Stimulated activated CD8-positive, alpha-beta memory T cell treated with anti-CD3 and anti-CD28 coated beads, Interleukin-7, amount 100 ng/mL, for 48 hours (primary cell): ENCODE data around the gene ADA.
A peak's percentile ranks its signal among the peaks of the same experiment; 100 is the strongest.
"Not testable (repeated sequence)": the region's sequence is repeated elsewhere in the genome, so short reads cannot be mapped to it uniquely, and the experiment has no call there.

Experiments
- DNase-seq, 2 donors: peaks; one replicate each; pipeline ENCODE4 v3.0.0-alpha.2; 2020; ENCODE audit warnings: low read depth in 1 of 2; ENCODE audit errors: extremely low read depth in 1 of 2

Gene ADA

DNA sequence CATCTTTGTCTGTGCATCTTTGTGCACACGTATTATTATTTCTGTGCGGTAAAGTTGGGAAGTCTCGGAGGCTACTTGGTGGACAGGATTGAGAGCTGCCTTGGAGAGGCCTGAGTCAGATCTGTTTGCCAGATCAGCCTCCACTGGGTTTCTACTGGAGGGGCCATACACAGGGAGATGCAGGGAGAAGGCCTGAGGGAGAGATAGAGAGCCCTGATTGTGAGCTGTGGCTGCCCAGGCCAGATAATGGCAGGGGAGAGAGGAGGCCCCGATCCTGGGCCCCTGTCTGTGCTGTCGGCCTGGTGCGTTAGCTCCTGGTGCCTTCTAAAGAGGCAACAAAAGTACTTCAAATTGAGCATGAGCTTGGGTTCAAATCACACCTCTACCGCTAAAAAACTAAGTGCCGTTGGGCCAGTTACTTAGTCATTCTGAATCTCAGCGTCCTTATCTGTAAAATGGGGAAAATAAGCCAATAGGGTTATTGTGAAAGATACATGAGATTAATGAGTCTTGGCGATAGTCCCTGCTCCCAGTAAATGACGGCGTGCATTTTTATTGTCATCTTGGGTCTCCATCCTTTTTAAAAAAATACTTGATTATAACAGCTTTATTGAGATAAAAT is 27.6 kb upstream of the ADA start:
- DNase-seq, result no peak

DNA sequence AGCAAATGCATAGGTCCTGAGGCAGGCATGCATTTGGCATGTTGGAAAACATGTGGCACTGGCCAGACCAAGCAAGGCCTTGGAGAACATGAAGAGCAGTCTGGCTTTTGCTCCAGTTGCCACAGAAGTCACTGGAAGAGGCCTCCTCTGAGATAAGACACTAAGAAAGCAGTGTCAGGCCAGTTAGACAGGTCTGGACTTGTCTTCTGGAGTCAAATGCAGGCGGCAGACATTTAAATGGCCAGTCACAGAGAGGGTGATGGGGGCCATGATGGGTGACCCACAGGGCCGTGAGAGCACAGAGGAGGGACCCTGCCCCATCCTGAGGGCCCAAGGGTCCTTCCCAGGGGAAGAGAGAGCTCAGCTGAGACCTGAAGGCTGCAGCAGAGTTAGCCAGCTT is 26.7 kb upstream of the ADA start:
- no peak for DNase-seq

DNA sequence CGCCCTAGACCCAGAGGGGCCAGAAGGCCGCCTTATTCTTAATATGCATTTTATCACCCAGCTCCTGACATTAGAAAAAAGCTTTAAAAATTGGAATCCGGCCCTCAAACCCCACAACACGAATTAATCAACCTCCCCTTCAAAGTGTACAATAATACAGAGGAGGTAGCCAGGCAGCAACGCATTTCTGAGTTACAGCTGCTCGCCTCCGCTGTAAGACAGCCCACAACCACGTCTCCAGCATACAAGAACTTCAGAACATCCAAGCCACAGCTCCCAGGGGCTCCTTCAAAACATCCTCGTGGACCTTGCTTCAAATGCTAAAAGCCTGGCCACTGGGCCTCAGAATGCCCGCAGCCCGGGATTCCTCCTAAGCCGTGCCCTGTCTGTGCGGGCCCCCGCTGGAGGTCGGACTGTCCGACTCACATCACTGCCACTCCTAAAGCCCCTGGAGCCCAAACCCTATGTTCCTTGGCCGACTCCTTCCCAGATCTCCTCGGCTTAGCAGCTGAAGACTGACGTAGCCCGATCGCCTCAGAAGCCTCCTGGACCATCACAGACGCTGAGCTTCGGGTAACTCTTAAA is 20.9 kb upstream of the ADA start:
- DNase-seq, result not testable (repeated sequence)

DNA sequence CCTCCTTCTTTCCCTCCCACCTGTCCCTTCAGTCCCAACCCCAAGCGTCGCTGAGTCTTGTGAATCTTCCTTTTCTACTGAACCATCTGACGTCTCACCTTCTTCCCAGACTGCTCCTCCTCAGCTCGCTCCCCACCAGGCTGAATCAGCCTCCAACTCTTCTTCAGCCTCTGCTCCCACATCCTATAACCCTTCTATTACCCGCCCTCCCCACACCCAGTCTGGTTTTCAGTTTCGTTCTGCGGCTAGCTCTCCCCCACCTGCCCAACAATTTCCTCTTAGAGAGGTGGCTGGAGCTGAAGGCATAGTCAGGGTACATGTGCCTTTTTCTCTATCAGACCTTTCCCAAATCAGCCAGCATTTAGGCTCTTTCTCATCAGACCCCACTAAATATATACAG is 20.0 kb upstream of the ADA start:
- DNase-seq, result peak; percentile 40 to 50

DNA sequence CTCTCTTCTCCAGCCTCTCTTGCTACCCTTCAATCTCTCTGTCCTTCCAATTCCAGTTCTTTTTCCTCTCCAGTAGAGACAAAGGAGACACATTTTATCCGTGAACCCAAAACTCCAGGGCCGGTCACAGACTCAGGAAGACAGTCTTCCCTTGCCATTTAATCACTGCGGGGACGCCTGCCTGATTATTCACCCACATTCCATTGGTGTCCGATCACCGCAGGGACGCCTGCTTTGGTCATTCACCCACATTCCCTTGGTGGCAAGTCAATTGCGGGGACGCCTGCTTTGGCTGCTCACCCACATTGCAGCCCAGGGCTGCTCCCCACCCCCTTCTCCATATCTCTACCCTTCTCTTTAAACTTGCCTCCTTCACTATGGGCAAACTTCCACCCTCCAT is 19.4 kb upstream of the ADA start:
- DNase-seq, result not testable (repeated sequence)

DNA sequence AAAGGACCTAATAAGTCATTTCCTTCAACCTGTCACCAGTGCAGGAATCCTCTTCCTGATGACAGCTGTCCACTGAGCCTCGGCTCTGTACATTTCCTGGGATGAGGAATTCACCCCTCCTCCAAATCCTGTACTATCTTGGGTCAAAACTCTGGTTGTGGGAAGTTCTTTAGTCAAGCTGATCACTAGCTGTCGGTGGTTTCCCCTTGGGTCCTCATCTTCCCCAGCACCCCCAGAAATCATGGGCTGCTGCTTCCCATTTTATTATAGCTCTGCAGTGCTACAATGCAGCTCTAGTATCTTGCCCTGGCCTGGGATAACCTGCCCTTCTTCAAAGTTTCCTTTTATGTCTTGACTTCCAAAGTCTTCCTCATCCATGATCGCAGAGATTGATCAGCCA is 14.6 kb upstream of the ADA start:
- DNase-seq, result no peak

DNA sequence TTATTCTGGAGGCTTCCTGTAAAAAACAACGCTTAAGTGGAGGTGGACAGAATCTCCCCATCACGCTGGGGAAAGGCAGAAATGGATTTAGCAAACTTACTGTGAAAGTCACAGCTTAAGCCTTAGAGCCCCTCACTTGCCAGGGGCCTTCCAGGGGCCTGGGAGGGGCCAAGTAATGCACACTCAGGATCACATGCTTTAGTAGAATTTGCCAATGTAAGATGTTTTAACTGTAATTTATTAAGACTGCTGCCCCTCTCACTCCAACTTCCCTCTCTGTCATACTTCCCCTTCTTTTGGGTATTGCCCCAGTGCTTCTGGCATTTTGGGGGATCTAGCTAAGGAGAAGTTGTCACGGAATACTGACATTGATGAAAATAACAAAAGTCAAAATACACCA is 12.6 kb upstream of the ADA start:
- DNase-seq, result no peak

DNA sequence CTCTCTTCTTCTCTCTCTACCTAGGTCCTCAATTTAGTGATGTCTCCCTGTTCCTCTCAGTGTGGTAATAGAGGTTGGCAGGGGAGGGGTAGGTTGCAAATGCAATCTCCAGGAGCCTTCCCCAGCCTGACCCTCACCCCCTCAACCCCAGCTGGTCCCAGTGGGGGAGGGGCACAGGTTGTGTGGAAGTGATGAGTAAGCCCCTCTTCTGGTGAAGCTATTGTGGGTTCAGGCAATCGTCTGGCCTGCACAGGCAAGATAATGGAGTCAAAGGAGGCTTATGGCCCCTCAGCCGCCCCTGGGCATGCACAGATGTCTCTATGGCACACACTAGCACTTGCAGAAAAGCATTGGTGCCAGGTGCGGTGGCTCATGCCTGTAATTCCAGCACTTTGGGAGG is 10.8 kb upstream of the ADA start:
- DNase-seq, result no peak

DNA sequence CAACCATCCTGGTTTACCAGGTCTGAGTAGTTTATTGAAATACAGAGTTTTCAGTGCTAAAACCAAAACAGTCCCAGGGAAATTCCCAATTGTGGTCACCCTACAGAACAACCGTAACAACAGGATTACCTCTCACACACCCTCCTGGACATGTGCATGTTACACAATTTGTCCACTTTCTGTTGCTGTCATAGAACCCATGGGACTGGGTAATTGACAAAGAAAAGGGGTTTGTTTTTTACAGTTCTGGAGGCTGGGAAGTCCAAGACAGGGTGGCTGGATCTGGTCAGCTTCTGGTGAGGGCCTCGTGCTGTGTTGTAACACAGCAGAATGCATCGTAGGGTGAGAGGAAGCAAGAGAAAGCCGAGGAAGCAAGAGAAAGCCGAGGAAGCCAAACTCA is 9.1 kb upstream of the ADA start:
- DNase-seq, result no peak

DNA sequence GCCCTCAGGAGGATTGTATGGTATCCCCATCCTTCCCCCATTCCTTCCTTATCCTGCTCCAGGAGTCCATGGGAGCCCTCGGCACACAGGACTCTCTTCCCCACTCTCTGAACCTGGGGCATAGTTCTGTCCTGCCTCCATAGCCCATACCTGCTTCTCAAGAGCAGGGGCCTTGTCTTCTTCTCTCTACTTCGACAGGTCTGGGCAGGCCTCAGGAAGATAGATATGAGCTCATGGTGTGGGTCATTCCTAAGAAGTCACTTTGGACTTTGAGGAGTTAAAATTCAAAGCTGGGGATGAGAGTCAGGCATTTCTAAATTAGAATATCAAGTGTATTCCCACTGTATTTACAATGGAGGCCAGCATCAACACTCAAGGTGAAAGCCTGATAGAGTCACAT is 8.4 kb upstream of the ADA start:
- no peak for DNase-seq

DNA sequence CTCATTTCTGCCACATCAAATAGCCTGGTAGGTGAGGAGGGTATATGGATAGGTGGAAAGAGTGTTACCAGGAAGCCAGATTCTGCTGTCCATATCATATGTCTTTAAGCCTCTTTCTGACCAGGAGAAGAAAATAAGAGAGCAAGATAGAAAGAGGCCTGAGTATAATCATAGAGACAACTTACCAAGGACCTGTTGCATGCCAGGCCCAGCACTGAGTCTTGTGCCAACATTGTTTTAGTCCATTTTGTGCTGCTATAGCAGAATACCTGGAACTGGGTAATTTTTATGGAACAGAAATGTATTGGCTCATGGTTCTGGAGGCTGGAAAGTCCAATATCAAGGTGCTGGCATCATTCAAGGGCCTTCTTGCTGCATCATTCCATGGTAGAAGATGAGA is 7.3 kb upstream of the ADA start:
- DNase-seq, result no peak

DNA sequence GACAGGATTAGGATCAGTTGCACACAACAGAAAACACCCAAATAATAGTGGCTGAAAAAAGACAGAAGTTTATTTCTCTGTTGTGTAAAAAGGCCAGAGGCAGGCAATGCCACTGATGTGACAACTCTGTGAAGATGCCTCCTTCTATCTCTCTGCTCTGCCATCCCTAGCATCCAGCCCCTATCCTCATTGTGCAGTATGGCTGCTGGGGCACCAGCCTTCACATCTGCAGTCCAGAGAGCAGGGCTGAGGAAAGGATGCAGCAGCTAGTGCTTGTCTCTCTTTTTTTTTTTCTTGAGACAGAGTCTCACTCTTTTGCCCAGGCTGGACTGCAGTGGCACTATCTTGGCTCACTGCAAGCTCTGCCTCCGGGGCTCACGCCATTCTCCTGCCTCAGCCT is 6.4 kb upstream of the ADA start:
- DNase-seq, result no peak

DNA sequence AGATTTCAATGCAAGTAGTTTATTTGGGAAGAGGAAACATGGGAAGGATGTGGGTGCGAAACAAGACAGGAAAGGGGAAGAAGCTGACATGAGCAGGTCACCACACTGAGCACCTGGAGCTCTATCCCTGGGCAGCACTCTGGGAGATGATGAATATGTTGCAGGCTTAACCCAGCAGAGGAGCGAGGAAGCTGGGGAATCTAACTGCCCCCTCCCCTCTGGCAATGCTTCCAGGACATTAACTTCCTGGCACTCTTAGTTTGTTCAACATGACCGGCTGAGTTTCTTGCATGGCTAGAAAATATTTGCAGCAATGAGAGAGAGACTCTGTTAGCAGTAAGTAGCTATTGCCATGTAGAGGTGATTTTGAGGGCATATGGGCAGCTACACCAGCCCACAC is 4.9 kb upstream of the ADA start:
- DNase-seq, result no peak

DNA sequence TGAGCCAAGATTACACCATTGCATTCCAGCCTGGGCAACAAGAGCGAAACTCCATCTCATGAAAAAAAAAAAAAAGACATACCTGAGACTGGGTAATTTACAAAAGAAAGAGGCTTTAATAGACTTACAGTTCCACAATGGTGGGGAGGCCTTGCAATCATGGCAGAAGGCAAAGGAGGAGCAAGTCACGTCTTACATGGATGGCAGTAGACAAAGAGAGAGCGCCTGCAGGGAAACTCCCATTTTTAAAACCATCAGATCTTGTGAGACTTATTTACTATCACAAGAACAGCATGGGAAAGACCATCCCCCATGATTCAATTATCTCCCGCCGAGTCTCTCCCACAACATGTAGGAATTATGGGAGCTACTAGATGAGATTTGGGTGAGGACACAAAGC is 2.7 kb upstream of the ADA start:
- DNase-seq, result not testable (repeated sequence)

DNA sequence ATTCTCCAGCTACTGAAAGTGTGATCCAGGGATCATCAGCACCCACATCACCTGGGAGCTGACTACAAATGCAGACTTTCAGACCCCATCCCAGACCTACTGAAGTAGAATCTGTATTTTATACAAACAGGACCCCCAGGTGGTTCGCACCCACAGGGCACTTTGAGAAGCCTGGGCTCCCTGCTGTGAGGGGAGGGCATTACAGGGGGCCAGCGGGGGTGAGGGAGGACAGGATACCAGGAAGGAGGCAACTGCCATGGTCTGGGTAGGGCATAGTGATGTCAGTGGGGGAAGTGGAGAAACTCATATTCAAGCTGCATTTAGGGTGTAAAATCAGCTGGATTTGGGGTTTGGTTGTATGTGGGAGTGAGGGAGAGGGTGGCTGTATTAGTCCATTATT is 2.0 kb upstream of the ADA start:
- DNase-seq, result no peak

DNA sequence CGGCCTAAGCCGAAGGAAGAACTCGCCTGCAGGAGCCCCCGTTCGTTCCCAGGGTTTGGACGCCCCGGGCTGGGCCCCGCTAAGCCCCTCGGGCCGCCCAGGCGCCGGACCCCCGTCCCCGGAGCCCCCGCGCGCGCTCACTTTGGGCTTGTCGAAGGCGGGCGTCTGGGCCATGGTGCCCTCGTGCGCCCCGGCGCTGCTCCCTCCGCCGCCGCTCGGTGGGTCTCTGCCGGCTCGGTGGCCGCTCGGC is 140 bp downstream of the ADA start:
- no peak for DNase-seq

DNA sequence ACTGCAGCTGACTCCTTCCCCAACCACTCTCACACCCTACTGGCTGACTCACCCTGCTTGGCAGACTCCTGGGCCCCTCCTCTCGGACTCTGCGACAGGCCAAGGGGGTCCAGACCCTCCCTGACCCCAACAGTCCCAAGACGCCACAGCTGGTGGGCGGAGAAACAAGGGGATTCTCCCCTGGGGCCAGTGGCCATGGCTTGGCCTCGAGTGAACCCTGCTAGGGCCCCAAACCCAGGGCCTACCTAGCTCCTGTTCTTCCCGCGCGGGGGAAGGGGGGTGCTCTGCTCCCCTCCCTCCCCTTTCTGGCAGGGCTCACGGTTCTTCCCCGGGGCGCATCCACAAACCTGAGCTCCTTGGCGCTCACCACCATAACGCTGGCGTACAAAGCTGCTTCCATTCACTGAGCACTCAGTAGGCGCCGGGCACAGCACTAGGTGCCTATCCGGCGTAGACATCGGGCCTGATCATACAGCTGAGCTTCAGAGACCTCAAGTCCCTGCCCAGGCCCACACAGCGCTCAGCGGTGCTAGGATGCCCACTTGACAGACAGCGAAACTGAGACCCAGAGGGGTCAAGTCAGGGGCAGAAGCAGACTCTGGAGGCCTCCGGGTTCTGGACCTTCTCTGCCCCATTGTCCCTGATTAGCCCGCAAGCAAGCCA is 597 bp downstream of the ADA start:
- no peak for DNase-seq

DNA sequence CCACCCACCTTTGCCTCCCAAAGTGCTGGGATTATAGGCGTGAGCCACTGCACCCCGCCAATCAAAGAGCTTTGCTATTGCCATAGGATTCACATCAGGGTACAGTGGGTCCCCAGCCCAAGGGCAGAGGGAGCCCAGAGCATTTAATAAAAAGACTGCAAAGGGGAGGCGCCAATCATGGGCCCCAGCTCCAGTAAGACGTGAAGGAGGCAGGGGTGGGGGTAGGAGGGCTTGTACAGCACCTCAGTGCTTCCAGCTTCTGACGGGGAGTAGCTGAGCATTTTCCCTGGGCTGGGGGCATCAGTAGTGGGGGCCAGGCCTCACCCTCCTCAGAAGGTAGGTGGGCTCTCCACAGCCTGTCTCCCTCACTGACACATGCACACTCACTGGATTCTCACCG is 1.5 kb downstream of the ADA start:
- DNase-seq, result no peak

DNA sequence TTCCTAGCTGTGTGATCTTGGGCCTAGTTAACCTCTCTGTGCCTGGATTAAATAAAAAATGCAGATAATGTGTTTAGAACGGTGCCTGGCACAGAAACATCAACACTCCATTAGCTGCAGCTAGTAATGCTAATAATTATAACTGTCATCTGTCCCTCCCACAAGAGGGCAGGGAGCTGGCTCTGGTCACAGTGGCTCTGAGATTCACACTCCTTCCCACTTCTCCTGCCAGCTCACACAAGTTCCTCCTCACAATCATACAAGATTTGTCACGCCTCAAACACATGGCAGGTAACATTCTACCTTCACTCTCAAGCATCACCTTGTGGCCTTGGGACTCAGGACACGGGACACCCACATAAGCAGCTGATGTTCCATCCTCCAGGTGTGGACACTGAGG is 2.4 kb downstream of the ADA start:
- DNase-seq, result no peak

DNA sequence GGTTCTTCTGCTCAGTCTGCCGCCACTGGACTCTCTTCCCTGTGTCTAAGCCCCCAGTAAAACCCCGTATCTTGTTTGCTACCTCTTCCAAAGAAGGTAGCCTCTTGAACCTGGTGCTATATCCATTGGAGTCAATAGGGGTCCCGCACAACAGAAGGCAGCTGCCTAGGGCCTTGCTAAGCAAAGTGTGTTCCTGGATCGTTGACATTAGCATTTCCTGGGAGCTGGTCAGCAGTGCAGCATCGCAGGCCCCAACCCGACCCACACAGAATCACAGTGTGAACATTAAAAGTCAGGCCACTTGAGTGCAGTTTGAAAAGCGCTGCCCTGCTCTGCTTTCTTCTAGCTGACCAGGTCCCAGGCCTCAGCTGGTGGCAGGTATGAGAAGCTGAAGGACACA is 2.9 kb downstream of the ADA start:
- DNase-seq, result no peak

DNA sequence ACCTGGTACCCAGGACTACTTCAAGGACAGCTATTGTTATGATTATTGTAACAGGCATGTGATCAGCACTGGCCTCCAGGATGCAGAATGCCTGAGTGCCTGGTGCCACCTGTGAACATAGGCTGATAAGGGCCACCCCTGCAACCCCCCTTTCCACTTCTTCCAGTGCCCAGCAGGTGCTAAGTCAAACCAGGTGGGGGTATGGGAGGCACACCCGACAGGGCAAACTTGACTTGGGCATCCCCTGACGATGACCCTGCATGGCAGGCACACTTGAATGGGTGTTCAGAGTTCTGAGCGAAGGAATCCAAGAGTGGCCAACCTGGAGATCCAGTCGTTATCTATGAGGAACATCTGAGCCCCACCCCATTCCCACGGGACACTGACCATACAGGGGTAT is 3.4 kb downstream of the ADA start:
- no peak for DNase-seq

DNA sequence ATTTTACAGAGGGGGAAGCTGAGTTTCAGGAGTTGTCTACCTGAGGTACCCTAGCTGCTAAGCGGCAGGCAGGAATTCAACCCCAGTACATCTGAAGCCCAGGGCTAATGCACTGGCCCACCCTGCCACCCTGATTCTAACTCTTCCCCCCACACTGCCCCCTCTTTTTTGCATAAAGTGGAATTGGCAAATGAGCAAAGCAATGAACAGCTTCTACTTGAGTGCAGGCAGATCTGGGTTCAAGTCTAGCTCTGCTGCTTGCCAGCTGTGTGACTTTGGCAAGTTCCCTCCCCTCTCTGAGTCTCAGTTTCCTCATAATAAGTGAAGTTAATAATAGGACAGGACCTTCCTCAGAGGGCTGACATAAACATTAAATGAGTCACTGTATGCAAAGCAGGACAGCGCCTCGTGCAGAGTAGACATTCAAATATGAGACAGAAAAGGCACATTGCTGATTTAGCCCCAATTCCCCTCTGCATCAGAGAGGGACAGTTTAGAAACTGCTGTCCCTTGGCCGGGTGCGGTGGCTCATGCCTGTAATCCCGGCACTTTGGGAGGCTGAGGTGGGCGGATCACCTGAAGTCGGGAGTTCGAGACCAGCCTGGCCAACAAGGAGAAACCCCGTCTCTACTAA is 4.7 kb downstream of the ADA start:
- no peak for DNase-seq
